Tongue (tissue), 2 donors: ENCODE measurements around the gene ATRNL1. TPM values are rescaled to one million over a fixed set of nuclear protein-coding genes. Genes with fewer than 3 reads are reported as not detected.
"Not testable (repeated sequence)": the region's sequence is repeated elsewhere in the genome, so short reads cannot be mapped to it uniquely, and the experiment has no call there.

Source experiments
- DNase-seq: peaks from one replicate; pipeline ENCODE4 v3.0.0-alpha.2; 2015
- total RNA-seq: library from RNA; depleted of rRNA; stranded (reverse); fragments of >200 nt; gene quantifications from one replicate; pipeline ENCODE4 v1.2.3, GENCODE V29; 2014

ATRNL1 gene
- total RNA-seq, 1 donor from 2014 or later: 11.7 TPM

- peak; percentile 47 for DNase-seq
These were observed 339.1 kb downstream of the ATRNL1 start for GRCh38 chr10:115432188-115432819.

- no peak for DNase-seq
These were observed 343.8 kb downstream of the ATRNL1 start for GRCh38 chr10:115436999-115437398.

- DNase-seq: no peak
These were observed 348.9 kb downstream of the ATRNL1 start for GRCh38 chr10:115441907-115442545.

GRCh38 chr10:115456812-115457211 lies 363.6 kb downstream of the ATRNL1 start:
- no peak for DNase-seq

GRCh38 chr10:115483294-115483693 lies 390.1 kb downstream of the ATRNL1 start:
- no peak for DNase-seq

GRCh38 chr10:115491526-115492140 lies 398.5 kb downstream of the ATRNL1 start:
- no peak for DNase-seq

GRCh38 chr10:115503546-115503945 lies 410.4 kb downstream of the ATRNL1 start:
- DNase-seq: no peak

- DNase-seq: no peak
These were observed 421.7 kb downstream of the ATRNL1 start for GRCh38 chr10:115514895-115515294.

GRCh38 chr10:115525141-115525540 lies 432.0 kb downstream of the ATRNL1 start:
- DNase-seq: no peak

GRCh38 chr10:115527682-115528081 lies 434.5 kb downstream of the ATRNL1 start:
- DNase-seq: not testable (repeated sequence)

- not testable (repeated sequence) for DNase-seq
These were observed 443.2 kb downstream of the ATRNL1 start for GRCh38 chr10:115536401-115536800.

GRCh38 chr10:115539142-115539762 lies 446.1 kb downstream of the ATRNL1 start:
- no peak for DNase-seq

- no peak for DNase-seq
These were observed 462.8 kb downstream of the ATRNL1 start for GRCh38 chr10:115555887-115556402.

GRCh38 chr10:115558252-115558651 lies 465.1 kb downstream of the ATRNL1 start:
- no peak for DNase-seq

- DNase-seq: no peak
These were observed 473.7 kb downstream of the ATRNL1 start for GRCh38 chr10:115566867-115567266.

- DNase-seq: no peak
These were observed 479.7 kb downstream of the ATRNL1 start for GRCh38 chr10:115572740-115573455.

GRCh38 chr10:115580239-115580638 lies 487.1 kb downstream of the ATRNL1 start:
- no peak for DNase-seq

- DNase-seq: no peak
These were observed 499.9 kb downstream of the ATRNL1 start for GRCh38 chr10:115593060-115593459.

GRCh38 chr10:115604627-115605026 lies 511.5 kb downstream of the ATRNL1 start:
- no peak for DNase-seq

- DNase-seq: peak; percentile 56
These were observed 512.9 kb downstream of the ATRNL1 start for GRCh38 chr10:115606086-115606485.

- no peak for DNase-seq
These were observed 513.6 kb downstream of the ATRNL1 start for GRCh38 chr10:115606741-115607140.

- no peak for DNase-seq
These were observed 531.3 kb downstream of the ATRNL1 start for GRCh38 chr10:115624448-115624847.
